ENCODE measurements around the gene TTI1. TPM values are rescaled to one million over a fixed set of nuclear protein-coding genes. Genes with fewer than 3 reads are reported as not detected.

Gene TTI1
- total and polyA plus RNA-seq, 7 donors, result 11.4 to 29.7 (median 15.4) TPM

GRCh38 chr20:37980876-37981275, 52.4 kb downstream of the TTI1 start:
- Histone ChIP-seq H3K27me3 (ENCODE audit: insufficient read depth in 3 of 3, low read length in 2 of 3) (no peaks in the 10 kb centered on the region), H3K4me1 (peaks cover 15% of the 10 kb centered on the region), H3K9me3 (no peaks in the 10 kb centered on the region), H3K27ac (no peak overlapping the region), H3K36me3 (ENCODE audit: insufficient read depth in 1 of 2, low read depth in 1 of 2) (peaks cover 3 to 35% of the 10 kb centered on the region in 2 donors), H3K4me3 (no peak overlapping the region)
- ATAC-seq (no peak), DNase-seq (no peak)
- intact Hi-C loops (cut with DNase I), result no loop called here
- TF ChIP-seq CTCF (IDR thresholded peaks at IDR 0.05), result no peak
- WGBS, 3 donors, result 89 to 98% (median 95%) methylated on average over 6 of the region's 6 CpGs

GRCh38 chr20:37980383-37980782, 52.9 kb downstream of the TTI1 start:
- no peak for ATAC-seq

GRCh38 chr20:37979021-37979985, 54.0 kb downstream of the TTI1 start:
- Histone ChIP-seq H3K36me3 (ENCODE audit: insufficient read depth in 1 of 2, low read depth in 1 of 2) (peaks cover 3 to 35% of the 10 kb centered on the region in 2 donors), H3K27ac (no peak overlapping the region), H3K4me3 (no peak overlapping the region), H3K27me3 (ENCODE audit: insufficient read depth in 3 of 3, low read length in 2 of 3) (no peaks in the 10 kb centered on the region), H3K9me3 (no peaks in the 10 kb centered on the region), H3K4me1 (peaks cover 8% of the 10 kb centered on the region)
- DNase-seq (no peak), ATAC-seq (no peak)
- WGBS, 3 donors, result 87 to 90% (median 89%) methylated on average over 16 of the region's 16 CpGs
- intact Hi-C loops (cut with DNase I), result no loop called here
- no peak for TF ChIP-seq CTCF (IDR thresholded peaks at IDR 0.05)

More at GRCh38 chr20:37980383-37980782, 52.9 kb downstream of the TTI1 start:
- H3K36me3 ChIP-seq (ENCODE audit: insufficient read depth in 1 of 2, low read depth in 1 of 2), result peaks cover 3 to 35% of the 10 kb centered on the region in 2 donors
- intact Hi-C loops (cut with DNase I), result no loop called here
- no peak for DNase-seq
- no peak for TF ChIP-seq CTCF (IDR thresholded peaks at IDR 0.05)
- H3K27ac ChIP-seq, result no peak overlapping the region
- H3K4me3 ChIP-seq, result no peak overlapping the region
- H3K4me1 ChIP-seq, result peaks cover 15% of the 10 kb centered on the region
- no peaks in the 10 kb centered on the region for H3K27me3 ChIP-seq (ENCODE audit: insufficient read depth in 3 of 3, low read length in 2 of 3)
- no peaks in the 10 kb centered on the region for H3K9me3 ChIP-seq
- 73 to 84% (median 76%) methylated on average over 8 of the region's 8 CpGs for WGBS, 3 donors

- H3K9me3 ChIP-seq, result no peaks in the 10 kb centered on the region
- H3K36me3 ChIP-seq (ENCODE audit: insufficient read depth in 1 of 2, low read depth in 1 of 2), result peaks cover 3 to 27% of the 10 kb centered on the region in 2 donors
- ATAC-seq (no peak), DNase-seq (no peak)
- H3K4me3 ChIP-seq, result no peak overlapping the region
- intact Hi-C loops (cut with DNase I), result no loop called here
- H3K27ac ChIP-seq, result no peak overlapping the region
- no peak for TF ChIP-seq CTCF (IDR thresholded peaks at IDR 0.05)
- 74 to 77% (median 76%) methylated on average over 6 of the region's 6 CpGs for WGBS, 3 donors
- no peaks in the 10 kb centered on the region for H3K27me3 ChIP-seq (ENCODE audit: insufficient read depth in 3 of 3, low read length in 2 of 3)
- H3K4me1 ChIP-seq, result no peaks in the 10 kb centered on the region
These were observed 55.5 kb downstream of the TTI1 start for GRCh38 chr20:37977786-37978185.
